Motor neuron (in vitro differentiated cells): ENCODE results near the gene ZBTB7A. TPM values are rescaled to one million over a fixed set of nuclear protein-coding genes. Genes with fewer than 3 reads are reported as not detected.
A peak's percentile ranks its signal among the peaks of the same experiment; 100 is the strongest.

Source experiments
- ATAC-seq, 8 experiments: fragments of 200-7000 bp; cut with Tn5 transposase; replicated peaks in 6 of 8; 2 replicates each; pipeline ENCODE4 v1.8.0; 2021; ENCODE audit warnings: mild to moderate bottlenecking in 8 of 8, moderate library complexity in 8 of 8
- H3K27ac ChIP-seq, 2 donors: fragments of 250-450 bp; sonication (Bioruptor Pico); 2 replicates each; pipeline ENCODE4 v1.9.0; 2021; ENCODE audit warnings: antibody characterized with exemption in 2 of 2, mild to moderate bottlenecking in 2 of 2, moderate library complexity in 1 of 2
- H3K4me1 ChIP-seq, 2 donors: fragments of 250-450 bp; sonication (Bioruptor Pico); replicated peaks in 1 of 2; 2 replicates each; pipeline ENCODE4 v1.6.1; 2021; ENCODE audit warnings: antibody characterized with exemption in 2 of 2, mild to moderate bottlenecking in 2 of 2, moderate library complexity in 1 of 2
- H3K4me3 ChIP-seq, 5 donors: fragments of 250-450 bp; sonication (Bioruptor Pico); 2 replicates each; pipeline ENCODE4 v1.9.0; 2021; ENCODE audit warnings: antibody characterized with exemption in 5 of 5, mild to moderate bottlenecking in 5 of 5, moderate library complexity in 4 of 5
- WGBS, 10 experiments: fragments of 450-650 bp; shearing (Covaris generic); methylation state at CpG; one replicate each; pipeline ENCODE4 v1.0.0; 2022; 5-methylcytosine and 5-hydroxymethylcytosine counted together
- in situ Hi-C, 9 experiments: fragments of 400-800 bp; cut with MboI; loops; one replicate each; pipeline ENCODE4 v1.15.0; 2021; ENCODE audit warnings: low sequenced_read_pairs in 9 of 9, low pct_unique_long_range_greater_than_20kb in 2 of 9; ENCODE audit not compliant: unreplicated experiment in 9 of 9
- total RNA-seq, 8 experiments: library from RNA; unstranded; fragments of 300-600 nt; gene quantifications; 2 replicates each; pipeline versions ENCODE4 v1.2.3 to v1.2.4, GENCODE V29; 2022

Gene ZBTB7A
- total RNA-seq, 8 experiments from 2014 or later, result 1.6 to 13.5 (median 4.1) TPM

GRCh38 chr19:4089400-4089908 is 22.8 kb upstream of the ZBTB7A start:
- no peak overlapping the region for H3K4me3 ChIP-seq
- no peak for ATAC-seq
- in situ Hi-C loops, result no loop called here
- WGBS, 10 experiments, result 100% methylated on average over 1 to 2 of the region's 26 CpGs; no CpG with 5 or more reads in 7 of the 10 experiments
- H3K27ac ChIP-seq, result no peak overlapping the region
- no peaks in the 10 kb centered on the region for H3K4me1 ChIP-seq

- H3K4me3 ChIP-seq, result no peak overlapping the region
Observed at GRCh38 chr19:4088975-4089374, 22.3 kb upstream of the ZBTB7A start.

GRCh38 chr19:4087787-4088679 is 21.3 kb upstream of the ZBTB7A start:
- Histone ChIP-seq H3K4me3 (no peak overlapping the region), H3K27ac (no peak overlapping the region), H3K4me1 (no peaks in the 10 kb centered on the region)
- 33 to 100% (median 86%) methylated on average over 1 to 12 of the region's 31 CpGs for WGBS, 10 experiments
- in situ Hi-C loops, result no loop called here
- ATAC-seq, result no peak

More at GRCh38 chr19:4088975-4089374, 22.3 kb upstream of the ZBTB7A start:
- no peak for ATAC-seq
- Histone ChIP-seq H3K4me1 (no peaks in the 10 kb centered on the region), H3K27ac (no peak overlapping the region)
- in situ Hi-C loops, result no loop called here
- WGBS, 10 experiments, result 80 to 84% methylated on average over 2 of the region's 2 CpGs; no CpG with 5 or more reads in 8 of the 10 experiments

GRCh38 chr19:4086411-4086867 is 19.7 kb upstream of the ZBTB7A start:
- no peak overlapping the region for H3K27ac ChIP-seq
- 20 to 83% (median 57%) methylated on average over 1 to 7 of the region's 17 CpGs; no CpG with 5 or more reads in 4 of the 10 experiments for WGBS, 10 experiments
- H3K4me1 ChIP-seq, result no peaks in the 10 kb centered on the region
- ATAC-seq, result peak in 3 of 8 experiments; percentile 39 to 54 (median 43)
- in situ Hi-C loops, result no loop called here
- H3K4me3 ChIP-seq, result no peak overlapping the region

- Histone ChIP-seq H3K4me3 (no peak overlapping the region), H3K4me1 (no peaks in the 10 kb centered on the region), H3K27ac (no peak overlapping the region)
- in situ Hi-C loops, result no loop called here
- 100% methylated on average over 1 of the region's 8 CpGs; no CpG with 5 or more reads in 9 of the 10 experiments for WGBS, 10 experiments
- ATAC-seq, result peak in 3 of 8 experiments; percentile 9 to 23 (median 14)
Observed at GRCh38 chr19:4084547-4084877, 17.8 kb upstream of the ZBTB7A start.

- ATAC-seq, result peak in 5 of 8 experiments; percentile 11 to 31 (median 15)
- WGBS, 10 experiments, result 78 to 100% (median 87%) methylated on average over 2 to 15 of the region's 28 CpGs; no CpG with 5 or more reads in 7 of the 10 experiments
- Histone ChIP-seq H3K4me1 (no peaks in the 10 kb centered on the region), H3K4me3 (no peak overlapping the region), H3K27ac (no peak overlapping the region)
- in situ Hi-C loops, result no loop called here
Observed at GRCh38 chr19:4083677-4084546, 17.2 kb upstream of the ZBTB7A start.

GRCh38 chr19:4082172-4082571 is 15.5 kb upstream of the ZBTB7A start:
- ATAC-seq, result peak in 1 of 8 experiments; percentile 14
- in situ Hi-C loops, result no loop called here
- 50 to 93% (median 79%) methylated on average over 2 to 8 of the region's 9 CpGs; no CpG with 5 or more reads in 7 of the 10 experiments for WGBS, 10 experiments

GRCh38 chr19:4081441-4082129 is 14.9 kb upstream of the ZBTB7A start:
- H3K27ac ChIP-seq, result no peak overlapping the region
- H3K4me3 ChIP-seq, result no peak overlapping the region
- no peak for ATAC-seq
- in situ Hi-C loops, result no loop called here
- 0% methylated on average over 1 of the region's 2 CpGs; no CpG with 5 or more reads in 9 of the 10 experiments for WGBS, 10 experiments
- H3K4me1 ChIP-seq, result peaks cover 0 to 3% of the 10 kb centered on the region in 2 donors

More at GRCh38 chr19:4082172-4082571, 15.5 kb upstream of the ZBTB7A start:
- Histone ChIP-seq H3K4me1 (peaks cover 0 to 3% of the 10 kb centered on the region in 2 donors), H3K27ac (no peak overlapping the region), H3K4me3 (no peak overlapping the region)

GRCh38 chr19:4080473-4080872 is 13.8 kb upstream of the ZBTB7A start:
- Histone ChIP-seq H3K27ac (no peak overlapping the region), H3K4me3 (no peak overlapping the region), H3K4me1 (peaks cover 0 to 3% of the 10 kb centered on the region in 2 donors)
- 20 to 100% (median 50%) methylated on average over 1 to 3 of the region's 6 CpGs; no CpG with 5 or more reads in 5 of the 10 experiments for WGBS, 10 experiments
- in situ Hi-C loops, result no loop called here
- no peak for ATAC-seq

- Histone ChIP-seq H3K27ac (no peak overlapping the region), H3K4me1 (peaks cover 0 to 3% of the 10 kb centered on the region in 2 donors), H3K4me3 (no peak overlapping the region)
- in situ Hi-C loops, result no loop called here
- peak in 7 of 8 experiments; percentile 18 to 86 (median 43) for ATAC-seq
- WGBS, 10 experiments, result 10 to 80% (median 48%) methylated on average over 2 to 6 of the region's 33 CpGs; no CpG with 5 or more reads in 7 of the 10 experiments
Observed at GRCh38 chr19:4077800-4078684, 11.3 kb upstream of the ZBTB7A start.

GRCh38 chr19:4077007-4077374 is 10.3 kb upstream of the ZBTB7A start:
- Histone ChIP-seq H3K27ac (no peak overlapping the region), H3K4me1 (peaks cover 0 to 3% of the 10 kb centered on the region in 2 donors), H3K4me3 (no peak overlapping the region)
- peak in 1 of 8 experiments; percentile 12 for ATAC-seq
- in situ Hi-C loops, result no loop called here
- WGBS, 10 experiments, result 60 to 83% methylated on average over 1 of the region's 3 CpGs; no CpG with 5 or more reads in 8 of the 10 experiments
